ENCODE results near the gene MILR1.

- TF ChIP-seq POLR2AphosphoS5 (IDR thresholded peaks at IDR 0.05; ENCODE audit: borderline replicate concordance, low read depth, low read length): no peak
- TF ChIP-seq EZH2 (IDR thresholded peaks at IDR 0.05): no peak
These were observed 12.9 kb downstream of the MILR1 start for GRCh38 chr17:64461788-64462187.

Measured in SK-N-MC (cell line).